Left lung (tissue), 10 donors: ENCODE results near the gene SLC27A3. TPM values are rescaled to one million over a fixed set of nuclear protein-coding genes. Genes with fewer than 3 reads are reported as not detected.
A peak's percentile ranks its signal among the peaks of the same experiment; 100 is the strongest.
"Not testable (repeated sequence)": the region's sequence is repeated elsewhere in the genome, so short reads cannot be mapped to it uniquely, and the experiment has no call there.

Experiments
- ATAC-seq: fragments of 200-7000 bp; cut with Tn5 transposase; one replicate; pipeline ENCODE4 v1.9.1; 2020; ENCODE audit warnings: moderate library complexity
- DNase-seq, 4 donors: peaks; one replicate each; pipeline ENCODE4 v3.0.0-alpha.2; 2013 to 2020
- H3K27ac ChIP-seq, 2 donors: fragments of 200-600 bp; sonication (generic) in 1 of 2; one replicate each; pipeline versions ENCODE4 v1.5.0 to v1.8.0; 2020 to 2021
- H3K27me3 ChIP-seq, 2 donors: fragments of 200-600 bp; sonication (generic) in 1 of 2; one replicate each; pipeline versions ENCODE4 v1.5.0 to v1.8.0; 2020 to 2021
- H3K36me3 ChIP-seq, 2 donors: fragments of 200-600 bp; sonication (generic) in 1 of 2; one replicate each; pipeline versions ENCODE4 v1.5.0 to v1.8.0; 2020 to 2021
- H3K4me1 ChIP-seq, 2 donors: fragments of 200-600 bp; one replicate each; pipeline ENCODE4 v1.8.0; 2021
- H3K4me3 ChIP-seq, 2 donors: fragments of 200-600 bp; sonication (generic) in 1 of 2; one replicate each; pipeline versions ENCODE4 v1.5.0 to v1.8.0; 2020 to 2021; ENCODE audit warnings: mild to moderate bottlenecking in 1 of 2
- H3K9me3 ChIP-seq, 2 donors: fragments of 200-600 bp; sonication (generic) in 1 of 2; one replicate each; pipeline versions ENCODE4 v1.5.0 to v1.8.0; 2020 to 2021
- intact Hi-C, 2 donors: fragments of 100-400 bp; cut with DNase I; formaldehyde crosslinking; loops; one replicate each; pipeline versions ENCODE4 v1.11.2 to v1.14.2; 2022
- polyA plus RNA-seq, 6 donors: library from polyadenylated mRNA; unstranded; fragments of 120-200 nt; gene quantifications; one replicate each; pipeline ENCODE4 v1.2.1, GENCODE V29; 2013; ENCODE audit not compliant: insufficient read length in 6 of 6
- total RNA-seq, 2 donors: library from RNA; stranded (reverse); fragmentation: NEBNext Ultra II Directional; extraction: Animal tissue kit (Norgen Biotek cat#: 25700); gene quantifications; one replicate each; pipeline ENCODE4 v1.2.1, GENCODE V29; 2021
- TF ChIP-seq, protein P1 (sequence below), 2 donors: fragments of 200-600 bp; sonication (generic) in 1 of 2; IDR thresholded peaks; one replicate each; pipeline versions ENCODE4 v1.5.0 to v1.8.0; 2021; ENCODE audit warnings: antibody characterized with exemption in 2 of 2
- donor health status: DM: no; HTN: yes; CAD: no.
- donor health status: DM: no; HTN: no; CAD: no.

The SLC27A3 gene
- total and polyA plus RNA-seq, 8 donors = 32.4 to 68.6 (median 44.0) TPM

DNA sequence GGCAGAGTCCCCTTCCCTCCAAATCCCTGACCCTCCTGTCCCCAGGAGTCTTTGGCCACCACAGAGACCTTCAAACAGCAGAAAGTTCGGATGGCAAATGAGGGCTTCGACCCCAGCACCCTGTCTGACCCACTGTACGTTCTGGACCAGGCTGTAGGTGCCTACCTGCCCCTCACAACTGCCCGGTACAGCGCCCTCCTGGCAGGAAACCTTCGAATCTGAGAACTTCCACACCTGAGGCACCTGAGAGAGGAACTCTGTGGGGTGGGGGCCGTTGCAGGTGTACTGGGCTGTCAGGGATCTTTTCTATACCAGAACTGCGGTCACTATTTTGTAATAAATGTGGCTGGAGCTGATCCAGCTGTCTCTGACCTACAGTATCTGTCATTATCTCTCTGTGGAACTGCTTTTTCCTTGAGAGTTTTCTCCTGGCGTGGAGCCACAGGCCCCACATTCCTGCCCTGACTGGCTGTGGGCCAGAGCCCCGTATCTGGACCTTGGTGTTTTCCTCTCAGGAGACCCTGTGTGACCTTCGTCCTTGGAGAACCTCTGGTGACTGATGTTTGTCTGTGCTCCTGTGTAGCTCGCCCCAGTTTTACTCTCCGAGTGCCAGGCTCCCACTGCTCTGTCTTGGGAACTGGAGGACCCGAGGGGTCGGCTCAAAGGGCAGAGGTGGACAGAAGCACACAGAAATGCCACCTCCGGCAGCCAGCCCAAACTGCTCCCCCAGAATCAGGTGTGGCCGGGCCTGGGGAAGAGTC lies 4.8 kb downstream of the SLC27A3 start:
- intact Hi-C loops = no loop called here
- TF ChIP-seq, protein P1, sequence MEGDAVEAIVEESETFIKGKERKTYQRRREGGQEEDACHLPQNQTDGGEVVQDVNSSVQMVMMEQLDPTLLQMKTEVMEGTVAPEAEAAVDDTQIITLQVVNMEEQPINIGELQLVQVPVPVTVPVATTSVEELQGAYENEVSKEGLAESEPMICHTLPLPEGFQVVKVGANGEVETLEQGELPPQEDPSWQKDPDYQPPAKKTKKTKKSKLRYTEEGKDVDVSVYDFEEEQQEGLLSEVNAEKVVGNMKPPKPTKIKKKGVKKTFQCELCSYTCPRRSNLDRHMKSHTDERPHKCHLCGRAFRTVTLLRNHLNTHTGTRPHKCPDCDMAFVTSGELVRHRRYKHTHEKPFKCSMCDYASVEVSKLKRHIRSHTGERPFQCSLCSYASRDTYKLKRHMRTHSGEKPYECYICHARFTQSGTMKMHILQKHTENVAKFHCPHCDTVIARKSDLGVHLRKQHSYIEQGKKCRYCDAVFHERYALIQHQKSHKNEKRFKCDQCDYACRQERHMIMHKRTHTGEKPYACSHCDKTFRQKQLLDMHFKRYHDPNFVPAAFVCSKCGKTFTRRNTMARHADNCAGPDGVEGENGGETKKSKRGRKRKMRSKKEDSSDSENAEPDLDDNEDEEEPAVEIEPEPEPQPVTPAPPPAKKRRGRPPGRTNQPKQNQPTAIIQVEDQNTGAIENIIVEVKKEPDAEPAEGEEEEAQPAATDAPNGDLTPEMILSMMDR (IDR thresholded peaks at IDR 0.05) = no peak
- DNase-seq (no peak), ATAC-seq (no peak)
- Histone ChIP-seq H3K27ac (no peak overlapping the region), H3K9me3 (no peaks in the 10 kb centered on the region), H3K27me3 (no peaks in the 10 kb centered on the region), H3K4me3 (no peak overlapping the region), H3K36me3 (peaks cover 0 to 17% of the 10 kb centered on the region in 2 donors), H3K4me1 (peaks cover 12 to 57% of the 10 kb centered on the region in 2 donors)

DNA sequence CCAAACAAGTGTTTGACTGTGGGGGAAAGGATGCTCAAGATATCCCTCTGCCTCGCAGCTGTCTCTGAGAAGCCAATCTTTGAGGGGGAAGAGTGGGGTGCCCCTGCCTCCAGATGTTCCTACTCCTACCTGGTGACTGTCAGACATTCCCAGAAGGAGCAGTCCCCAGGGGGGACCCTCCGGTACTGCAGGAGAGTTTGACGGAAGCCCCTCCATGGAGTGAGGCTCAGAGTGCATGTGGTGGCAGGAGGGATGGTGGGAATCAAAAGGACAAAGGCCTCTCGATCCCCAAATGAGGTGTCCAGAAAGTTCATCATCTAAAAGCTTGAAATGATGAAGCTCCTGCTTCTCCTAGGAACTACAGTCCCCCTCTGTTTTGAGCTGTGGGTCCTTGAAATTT lies 5.3 kb downstream of the SLC27A3 start:
- Histone ChIP-seq H3K9me3 (no peaks in the 10 kb centered on the region), H3K36me3 (peaks cover 0 to 17% of the 10 kb centered on the region in 2 donors), H3K27me3 (no peaks in the 10 kb centered on the region), H3K27ac (no peak overlapping the region), H3K4me3 (no peak overlapping the region), H3K4me1 (peaks cover 12 to 54% of the 10 kb centered on the region in 2 donors)
- DNase-seq (no peak), ATAC-seq (no peak)
- TF ChIP-seq, protein P1 (IDR thresholded peaks at IDR 0.05) = no peak
- intact Hi-C loops = no loop called here

DNA sequence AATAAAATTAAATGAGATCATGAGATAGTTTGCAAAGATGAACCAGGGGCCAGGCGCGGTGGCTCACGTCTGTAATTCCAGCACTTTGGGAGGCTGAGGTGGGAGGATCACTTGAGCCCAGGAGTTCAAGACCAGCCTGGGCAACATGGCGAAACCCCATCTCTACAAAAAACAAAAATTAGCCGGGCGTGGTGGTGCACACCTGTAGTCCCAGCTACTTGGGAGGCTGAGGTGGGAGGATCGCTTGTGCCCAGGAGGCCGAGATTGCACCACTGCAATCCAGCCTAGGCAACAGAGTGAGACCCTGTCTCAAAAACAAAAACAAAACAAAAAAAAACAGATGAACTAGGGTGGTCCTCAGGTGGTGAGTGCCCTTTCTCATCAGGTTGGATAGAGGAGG lies 7.4 kb downstream of the SLC27A3 start:
- Histone ChIP-seq H3K36me3 (peaks cover 0 to 17% of the 10 kb centered on the region in 2 donors), H3K4me3 (peak overlapping the region in 1 of 2 donors; percentile 58), H3K4me1 (peaks cover 7 to 33% of the 10 kb centered on the region in 2 donors), H3K27ac (peak overlapping the region; percentile 95 to 97)
- intact Hi-C loops, H3K27me3 ChIP-seq, ATAC-seq, DNase-seq, H3K9me3 ChIP-seq: not testable (repeated sequence)

DNA sequence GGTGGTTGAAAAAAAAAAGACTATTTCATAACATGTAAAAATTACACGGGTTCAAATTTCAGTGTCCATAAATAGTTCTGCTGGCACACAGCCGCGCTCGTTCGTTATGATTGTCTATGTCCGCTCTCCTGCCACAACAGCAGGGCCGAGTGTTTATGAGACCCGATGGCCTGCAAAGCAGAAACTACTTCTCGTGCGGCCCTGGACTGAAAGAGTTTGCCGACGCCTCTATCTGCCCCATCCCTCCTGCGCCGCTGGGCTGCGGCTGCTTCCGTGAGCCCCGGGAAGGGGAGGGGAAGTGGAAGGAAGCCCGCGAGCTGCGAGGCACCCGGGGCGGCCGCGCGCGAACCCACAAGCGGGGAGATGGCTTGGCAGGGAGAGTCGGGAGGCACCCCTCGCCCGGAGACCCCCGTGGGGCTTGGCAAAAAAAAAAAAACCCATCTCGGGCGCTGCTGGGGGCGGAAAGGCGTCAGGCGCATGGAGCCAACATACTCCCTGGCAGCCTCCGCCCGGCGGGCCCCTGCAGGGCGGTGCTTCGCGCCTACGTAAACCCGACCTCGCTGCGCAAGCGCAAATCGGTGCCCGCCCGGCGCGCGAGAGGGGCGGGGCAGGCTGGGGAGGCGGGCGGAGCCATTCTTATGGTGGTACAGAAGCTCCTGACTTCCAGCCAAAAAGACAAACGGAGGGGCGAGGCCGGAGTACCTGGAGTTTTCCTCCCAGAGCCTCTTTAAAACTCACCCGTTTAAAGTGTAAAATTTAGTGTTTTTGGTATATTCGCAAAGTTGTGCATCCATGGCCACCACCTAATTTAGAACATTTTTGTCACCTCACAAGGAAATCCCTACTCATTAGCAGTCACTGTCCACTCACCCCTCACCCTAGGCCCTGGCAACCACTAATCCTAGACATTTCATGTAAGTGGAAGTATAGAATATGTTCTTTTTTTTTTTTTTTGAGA lies 8.3 kb downstream of the SLC27A3 start:
- TF ChIP-seq, protein P1 (IDR thresholded peaks at IDR 0.05) = peak in 1 of 2 donors; percentile 37
- no peaks in the 10 kb centered on the region for H3K27me3 ChIP-seq
- intact Hi-C loops = no loop called here
- peak overlapping the region; percentile 95 to 97 for H3K27ac ChIP-seq
- DNase-seq (peak; percentile 93 to 98 (median 96)), ATAC-seq (peak; percentile 99)
- H3K36me3 ChIP-seq = peaks cover 0 to 14% of the 10 kb centered on the region in 2 donors
- peak overlapping the region; percentile 37 to 58 for H3K4me3 ChIP-seq
- peaks cover 7 to 24% of the 10 kb centered on the region in 2 donors for H3K4me1 ChIP-seq
- no peaks in the 10 kb centered on the region for H3K9me3 ChIP-seq

DNA sequence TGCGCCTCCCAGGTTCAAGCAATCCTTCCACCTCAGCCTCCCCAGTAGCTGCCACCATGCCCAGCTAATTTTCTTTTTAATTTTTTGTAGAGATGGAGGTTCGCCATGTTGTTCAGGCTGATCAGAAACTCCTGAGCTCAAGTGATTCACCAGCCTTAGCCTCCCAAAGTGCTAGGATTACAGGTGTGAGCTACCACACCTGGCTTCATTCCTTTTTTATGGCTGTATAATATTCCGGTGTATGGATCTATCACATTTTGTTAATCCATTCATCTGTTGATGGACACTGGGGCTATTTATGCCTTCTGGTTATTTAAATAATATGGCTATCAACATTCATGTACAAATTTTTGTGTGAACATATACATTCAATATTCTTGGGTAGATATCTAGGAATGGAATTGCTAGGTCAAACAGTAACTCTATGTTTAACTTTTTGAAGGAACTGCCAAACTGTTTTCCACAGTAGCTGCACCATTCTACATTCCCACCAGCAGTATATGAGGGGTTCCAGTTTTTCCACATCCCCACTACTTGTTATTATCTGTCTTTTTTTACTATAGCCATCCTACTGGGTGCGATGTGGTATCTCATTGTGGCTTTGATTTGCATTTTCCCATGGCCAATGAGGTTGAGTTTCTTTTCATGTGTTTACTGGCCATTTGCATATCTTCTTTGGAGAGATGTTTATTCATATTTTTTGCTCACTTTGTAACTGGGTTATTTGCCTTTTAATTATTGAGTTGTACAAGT lies 11.0 kb downstream of the SLC27A3 start:
- Histone ChIP-seq H3K4me1 (peaks cover 14 to 39% of the 10 kb centered on the region in 2 donors), H3K4me3 (no peak overlapping the region), H3K9me3 (no peaks in the 10 kb centered on the region), H3K27me3 (no peaks in the 10 kb centered on the region), H3K27ac (no peak overlapping the region), H3K36me3 (no peaks in the 10 kb centered on the region)
- DNase-seq (no peak), ATAC-seq (no peak)
- TF ChIP-seq, protein P1 (IDR thresholded peaks at IDR 0.05) = no peak
- intact Hi-C loops = no loop called here
